Mucosa of descending colon (tissue), 3 donors: ENCODE results near the gene LBH. TPM values are rescaled to one million over a fixed set of nuclear protein-coding genes. Genes with fewer than 3 reads are reported as not detected.

Experiments used
- ATAC-seq: fragments of 200-7000 bp; cut with Tn5 transposase; one replicate; pipeline ENCODE4 v1.9.1; 2020; ENCODE audit warnings: mild to moderate bottlenecking, moderate library complexity
- DNase-seq, 3 donors: peaks; one replicate each; pipeline ENCODE4 v3.0.0-alpha.2; 2020
- H3K36me3 ChIP-seq: fragments of 200-600 bp; one replicate; pipeline ENCODE4 v1.8.0; 2021; ENCODE audit warnings: low read depth, mild to moderate bottlenecking
- H3K4me1 ChIP-seq: fragments of 200-600 bp; one replicate; pipeline ENCODE4 v1.8.0; 2021; ENCODE audit warnings: low read depth, mild to moderate bottlenecking
- H3K4me3 ChIP-seq: fragments of 200-600 bp; one replicate; pipeline ENCODE4 v1.8.0; 2021; ENCODE audit warnings: mild to moderate bottlenecking
- H3K9me3 ChIP-seq: fragments of 200-600 bp; one replicate; pipeline ENCODE4 v1.8.0; 2021; ENCODE audit warnings: mild to moderate bottlenecking
- intact Hi-C, 2 donors: fragments of 100-400 bp; cut with DNase I in 1 of 2; cut with micrococcal nuclease in 1 of 2; formaldehyde crosslinking; loops; one replicate each; pipeline versions ENCODE4 v1.11.0 to v1.11.1; 2022; cut with DNase I, micrococcal nuclease
- total RNA-seq, 3 donors: library from RNA; stranded (reverse); fragmentation: NEBNext Ultra II Directional in 2 of 3; extraction: Animal tissue kit (Norgen Biotek cat#: 25700) in 2 of 3; gene quantifications; one replicate each; pipeline versions ENCODE4 v1.2.1 to v1.2.4, GENCODE V29; 2021 to 2023
- TF ChIP-seq, protein P1 (sequence below): fragments of 200-600 bp; IDR thresholded peaks from one replicate; pipeline ENCODE4 v1.8.0; 2022; ENCODE audit warnings: antibody characterized with exemption, mild to moderate bottlenecking
- donor health status: DM: no; HTN: no; CAD: no; lungs with moderate emphysema.
- donor health status: DM: no; HTN: no; CAD: no.
- donor health status: DM: no; HTN: yes; CAD: no.

The LBH gene
- total RNA-seq, 3 donors from 2014 or later = 7.2 to 12.8 (median 12.4) TPM

DNA sequence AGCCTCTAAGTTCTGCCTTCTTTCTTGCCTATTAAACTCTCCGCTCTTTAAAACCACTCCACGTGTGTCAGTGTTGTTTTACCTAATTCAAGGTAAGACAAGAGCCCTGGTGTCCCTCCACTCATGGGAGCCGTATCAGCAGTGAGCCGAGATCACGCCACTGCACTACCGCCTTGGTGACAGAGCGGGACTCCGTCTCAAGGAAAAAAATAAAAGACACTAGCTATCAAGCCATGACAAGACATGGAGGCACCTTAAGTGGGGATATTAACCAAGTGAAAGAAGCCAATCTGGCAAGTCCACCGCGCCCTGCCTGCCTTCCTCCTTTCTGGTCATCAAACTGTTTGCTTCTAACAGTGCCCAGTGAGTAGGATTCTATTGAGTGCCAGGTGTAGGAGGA lies 40.2 kb upstream of the LBH start:
- Histone ChIP-seq H3K9me3 (no peaks in the 10 kb centered on the region), H3K4me3 (no peak overlapping the region), H3K4me1 (no peaks in the 10 kb centered on the region), H3K36me3 (no peaks in the 10 kb centered on the region)
- TF ChIP-seq, protein P1, sequence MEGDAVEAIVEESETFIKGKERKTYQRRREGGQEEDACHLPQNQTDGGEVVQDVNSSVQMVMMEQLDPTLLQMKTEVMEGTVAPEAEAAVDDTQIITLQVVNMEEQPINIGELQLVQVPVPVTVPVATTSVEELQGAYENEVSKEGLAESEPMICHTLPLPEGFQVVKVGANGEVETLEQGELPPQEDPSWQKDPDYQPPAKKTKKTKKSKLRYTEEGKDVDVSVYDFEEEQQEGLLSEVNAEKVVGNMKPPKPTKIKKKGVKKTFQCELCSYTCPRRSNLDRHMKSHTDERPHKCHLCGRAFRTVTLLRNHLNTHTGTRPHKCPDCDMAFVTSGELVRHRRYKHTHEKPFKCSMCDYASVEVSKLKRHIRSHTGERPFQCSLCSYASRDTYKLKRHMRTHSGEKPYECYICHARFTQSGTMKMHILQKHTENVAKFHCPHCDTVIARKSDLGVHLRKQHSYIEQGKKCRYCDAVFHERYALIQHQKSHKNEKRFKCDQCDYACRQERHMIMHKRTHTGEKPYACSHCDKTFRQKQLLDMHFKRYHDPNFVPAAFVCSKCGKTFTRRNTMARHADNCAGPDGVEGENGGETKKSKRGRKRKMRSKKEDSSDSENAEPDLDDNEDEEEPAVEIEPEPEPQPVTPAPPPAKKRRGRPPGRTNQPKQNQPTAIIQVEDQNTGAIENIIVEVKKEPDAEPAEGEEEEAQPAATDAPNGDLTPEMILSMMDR = no peak
- intact Hi-C loops = no loop called here
- DNase-seq (no peak), ATAC-seq (no peak)

DNA sequence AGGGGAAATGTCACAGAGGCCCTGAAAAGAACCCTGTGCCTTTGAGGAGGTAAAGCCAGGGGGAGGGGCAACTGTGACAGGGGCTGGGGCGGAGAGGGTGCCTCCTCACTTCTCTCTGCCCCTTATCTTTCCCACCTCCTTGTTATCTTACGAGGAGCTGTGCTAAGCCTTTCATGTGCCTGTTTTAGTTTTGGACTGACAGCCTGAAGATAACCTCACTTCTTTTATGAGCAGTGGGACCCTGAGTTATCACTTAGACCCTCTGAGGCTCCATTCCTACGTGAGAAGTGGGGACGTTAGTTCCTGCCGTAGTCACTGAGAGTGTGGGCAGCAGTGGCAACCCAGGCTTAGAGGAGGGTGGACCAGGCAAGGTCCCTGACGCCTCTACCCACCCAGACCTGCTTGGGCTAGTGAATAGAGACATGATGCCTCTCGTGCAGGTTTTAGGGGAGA lies 39.5 kb upstream of the LBH start:
- no peak for ATAC-seq
- intact Hi-C loops = no loop called here

DNA sequence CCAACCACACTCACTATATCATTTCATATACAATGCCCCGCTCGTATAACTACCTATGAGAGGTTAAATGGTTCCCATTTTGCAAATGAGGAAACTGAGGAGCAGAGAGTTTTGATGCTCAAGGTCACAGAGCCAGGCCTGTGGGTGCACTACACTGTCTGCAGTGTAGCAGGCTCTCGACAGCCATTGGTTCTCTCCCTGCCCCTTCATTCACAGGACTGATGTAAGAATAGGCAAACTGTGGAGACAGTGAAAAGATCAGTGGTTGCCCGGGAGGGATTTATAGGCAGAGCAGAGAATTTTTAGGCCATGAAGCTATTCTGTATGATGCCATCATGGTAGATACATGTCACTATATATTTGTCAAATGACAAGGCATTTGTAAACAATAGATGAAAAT lies 39.0 kb upstream of the LBH start:
- intact Hi-C loops = no loop called here
- H3K4me1 ChIP-seq = no peaks in the 10 kb centered on the region
- H3K4me3 ChIP-seq = no peak overlapping the region
- no peak for ATAC-seq
- no peaks in the 10 kb centered on the region for H3K36me3 ChIP-seq
- TF ChIP-seq, protein P1 = no peak
- no peaks in the 10 kb centered on the region for H3K9me3 ChIP-seq
- no peak for DNase-seq

More for the DNA sequence above, 39.5 kb upstream of the LBH start:
- no peaks in the 10 kb centered on the region for H3K36me3 ChIP-seq
- H3K4me3 ChIP-seq = no peak overlapping the region
- TF ChIP-seq, protein P1 = no peak
- H3K4me1 ChIP-seq = no peaks in the 10 kb centered on the region
- DNase-seq = no peak
- no peaks in the 10 kb centered on the region for H3K9me3 ChIP-seq

DNA sequence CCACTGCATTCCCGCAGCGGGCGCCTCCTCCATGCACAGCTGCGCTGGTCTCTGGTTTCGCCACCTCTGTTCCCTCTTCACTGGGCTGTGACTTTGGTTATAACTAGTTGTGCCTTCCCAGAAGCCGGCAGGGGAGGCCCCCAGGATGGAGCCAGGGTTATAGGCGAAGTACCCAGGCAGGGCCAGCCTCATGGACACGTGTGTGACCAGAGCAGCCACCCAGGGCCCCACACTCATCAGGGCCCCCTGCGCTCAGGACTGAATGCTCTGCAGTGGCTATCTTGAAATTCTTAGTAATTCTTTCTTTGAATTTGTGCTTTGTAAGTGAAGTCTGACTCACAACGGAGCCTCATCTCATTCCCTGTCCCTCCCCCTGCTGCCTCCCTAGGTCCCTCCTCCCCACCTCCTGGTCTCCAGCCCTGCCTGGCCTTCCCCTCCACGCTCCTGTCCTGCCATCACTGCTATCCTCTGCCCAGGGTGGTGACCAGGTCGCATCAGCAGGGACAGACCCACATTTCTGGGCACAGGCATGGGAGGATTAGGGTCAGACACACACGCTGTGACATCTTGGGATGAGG lies 38.1 kb upstream of the LBH start:
- TF ChIP-seq, protein P1 = no peak
- no peaks in the 10 kb centered on the region for H3K4me1 ChIP-seq
- intact Hi-C loops = no loop called here
- DNase-seq (no peak), ATAC-seq (no peak)
- no peak overlapping the region for H3K4me3 ChIP-seq
- no peaks in the 10 kb centered on the region for H3K9me3 ChIP-seq
- no peaks in the 10 kb centered on the region for H3K36me3 ChIP-seq

DNA sequence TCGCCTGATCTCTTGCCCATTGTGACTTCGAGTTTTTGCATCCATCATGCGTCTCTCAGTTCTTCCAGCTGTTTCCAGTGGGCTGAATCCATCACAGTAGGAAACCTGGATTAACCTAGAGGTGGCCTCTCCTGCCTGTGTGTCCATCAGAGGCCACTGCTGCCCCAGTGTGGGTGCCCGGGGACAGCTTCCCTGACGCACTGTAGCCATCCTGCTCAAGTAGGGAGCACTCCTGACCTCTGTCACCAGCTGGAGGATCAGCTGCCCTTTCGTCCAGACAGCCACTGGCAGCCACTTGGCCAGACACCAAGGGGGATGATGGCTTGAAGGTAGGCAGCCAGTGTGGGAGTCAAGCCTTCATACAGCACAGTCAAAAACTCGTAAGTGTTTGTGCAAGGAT lies 36.9 kb upstream of the LBH start:
- Histone ChIP-seq H3K9me3 (no peaks in the 10 kb centered on the region), H3K4me1 (no peaks in the 10 kb centered on the region), H3K36me3 (no peaks in the 10 kb centered on the region), H3K4me3 (no peak overlapping the region)
- TF ChIP-seq, protein P1 = no peak
- DNase-seq = no peak
- intact Hi-C loops = no loop called here
- ATAC-seq = no peak

DNA sequence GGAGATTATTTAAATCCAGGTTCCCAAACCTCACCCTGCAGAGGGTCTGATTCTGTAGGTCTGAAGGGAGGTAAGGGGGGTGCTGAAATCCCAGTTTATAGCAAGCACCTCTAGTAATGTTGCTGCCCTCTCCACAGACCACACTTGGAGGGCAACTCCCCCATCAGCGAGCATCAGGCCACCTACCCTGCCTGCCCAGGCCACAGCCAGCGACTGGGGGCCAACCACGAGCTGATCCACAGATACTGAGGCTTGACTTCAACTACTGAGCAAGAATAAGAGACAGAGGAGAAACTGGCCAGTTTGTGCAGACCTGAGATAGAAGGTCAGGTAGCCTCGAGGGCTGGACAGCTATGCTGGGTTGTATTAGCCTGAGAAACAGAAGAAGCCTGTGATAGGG lies 36.3 kb upstream of the LBH start:
- TF ChIP-seq, protein P1 = no peak
- H3K36me3 ChIP-seq = no peaks in the 10 kb centered on the region
- ATAC-seq = no peak
- no peak overlapping the region for H3K4me3 ChIP-seq
- intact Hi-C loops = no loop called here
- no peaks in the 10 kb centered on the region for H3K4me1 ChIP-seq
- no peak for DNase-seq
- H3K9me3 ChIP-seq = no peaks in the 10 kb centered on the region
